ENCODE measurements around the gene GSTO1. TPM values are rescaled to one million over a fixed set of nuclear protein-coding genes. Genes with fewer than 3 reads are reported as not detected.

The GSTO1 gene
- total and polyA plus RNA-seq, 3 donors from 2014 or later = 10.0 to 35.2 (median 16.4) TPM

DNA sequence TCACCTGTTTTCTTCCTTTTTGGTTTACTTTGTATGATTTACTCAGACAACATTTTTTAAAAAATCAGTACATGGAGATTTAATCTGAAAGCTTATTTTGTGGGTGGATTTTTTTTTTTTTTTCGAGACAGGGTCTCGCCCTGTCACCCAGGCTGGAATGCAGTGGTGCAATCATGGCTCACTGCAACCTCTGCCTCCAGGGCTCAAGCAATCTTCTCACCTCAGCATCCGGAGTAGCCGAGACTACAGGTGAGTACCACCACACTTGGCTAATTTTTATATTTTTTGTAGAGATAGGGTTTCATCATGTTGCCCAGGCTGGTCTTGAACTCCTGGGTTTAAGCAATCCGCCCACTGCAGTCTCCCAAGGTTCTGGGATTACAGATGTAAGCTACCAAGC is 2.5 kb downstream of the GSTO1 start:
- no peaks in the 10 kb centered on the region for H3K9me3 ChIP-seq
- H3K36me3 ChIP-seq (ENCODE audit: low read depth, missing control alignments) = no peaks in the 10 kb centered on the region
- TF ChIP-seq, protein P1, sequence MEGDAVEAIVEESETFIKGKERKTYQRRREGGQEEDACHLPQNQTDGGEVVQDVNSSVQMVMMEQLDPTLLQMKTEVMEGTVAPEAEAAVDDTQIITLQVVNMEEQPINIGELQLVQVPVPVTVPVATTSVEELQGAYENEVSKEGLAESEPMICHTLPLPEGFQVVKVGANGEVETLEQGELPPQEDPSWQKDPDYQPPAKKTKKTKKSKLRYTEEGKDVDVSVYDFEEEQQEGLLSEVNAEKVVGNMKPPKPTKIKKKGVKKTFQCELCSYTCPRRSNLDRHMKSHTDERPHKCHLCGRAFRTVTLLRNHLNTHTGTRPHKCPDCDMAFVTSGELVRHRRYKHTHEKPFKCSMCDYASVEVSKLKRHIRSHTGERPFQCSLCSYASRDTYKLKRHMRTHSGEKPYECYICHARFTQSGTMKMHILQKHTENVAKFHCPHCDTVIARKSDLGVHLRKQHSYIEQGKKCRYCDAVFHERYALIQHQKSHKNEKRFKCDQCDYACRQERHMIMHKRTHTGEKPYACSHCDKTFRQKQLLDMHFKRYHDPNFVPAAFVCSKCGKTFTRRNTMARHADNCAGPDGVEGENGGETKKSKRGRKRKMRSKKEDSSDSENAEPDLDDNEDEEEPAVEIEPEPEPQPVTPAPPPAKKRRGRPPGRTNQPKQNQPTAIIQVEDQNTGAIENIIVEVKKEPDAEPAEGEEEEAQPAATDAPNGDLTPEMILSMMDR (IDR thresholded peaks at IDR 0.05) = no peak
- no peak for TF ChIP-seq POLR2A (IDR thresholded peaks at IDR 0.05)
- H3K4me1 ChIP-seq = peaks cover 10% of the 10 kb centered on the region
- no peak for DNase-seq
- H3K4me3 ChIP-seq = no peak overlapping the region
- H3K27me3 ChIP-seq = no peaks in the 10 kb centered on the region
- H3K27ac ChIP-seq = no peak overlapping the region
- intact Hi-C loops (cut with DNase I; ENCODE audit: low total_unique reads) = no loop called here
- WGBS, 2 donors = 93 to 100% methylated on average over 5 of the region's 5 CpGs

DNA sequence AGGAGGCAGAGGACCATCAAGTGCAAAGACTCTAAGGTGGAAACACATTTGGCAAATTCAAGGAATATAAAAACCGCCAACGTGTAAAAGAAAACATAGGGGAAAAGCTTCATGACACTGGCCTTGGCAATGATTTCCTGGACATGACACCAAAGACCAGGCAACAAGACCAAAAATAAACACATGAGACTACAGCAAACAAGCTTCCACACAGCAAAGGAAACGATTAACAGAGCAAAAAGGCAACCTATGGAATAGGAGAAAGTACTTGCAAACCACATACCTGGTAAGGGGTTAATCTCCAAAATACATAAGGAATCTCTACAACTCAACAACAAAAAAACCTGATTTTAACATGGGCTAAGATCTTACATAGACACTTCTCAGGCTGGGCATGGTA is 3.5 kb downstream of the GSTO1 start:
- Histone ChIP-seq H3K4me1 (peaks cover 10% of the 10 kb centered on the region), H3K27ac (no peak overlapping the region)
- intact Hi-C loops (cut with DNase I; ENCODE audit: low total_unique reads) = no loop called here

DNA sequence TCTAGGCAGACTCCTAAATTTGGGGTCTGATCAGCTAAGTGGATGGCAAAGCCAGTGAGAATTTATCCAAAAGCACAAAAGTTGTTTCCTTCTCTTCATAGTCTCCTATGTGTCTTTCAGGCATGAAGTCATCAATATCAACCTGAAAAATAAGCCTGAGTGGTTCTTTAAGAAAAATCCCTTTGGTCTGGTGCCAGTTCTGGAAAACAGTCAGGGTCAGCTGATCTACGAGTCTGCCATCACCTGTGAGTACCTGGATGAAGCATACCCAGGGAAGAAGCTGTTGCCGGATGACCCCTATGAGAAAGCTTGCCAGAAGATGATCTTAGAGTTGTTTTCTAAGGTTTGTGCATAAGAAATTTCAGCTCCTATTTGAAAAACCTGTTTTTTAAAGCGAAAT is 4.8 kb downstream of the GSTO1 start:
- Histone ChIP-seq H3K27ac (no peak overlapping the region), H3K27me3 (no peaks in the 10 kb centered on the region), H3K36me3 (ENCODE audit: low read depth, missing control alignments) (no peaks in the 10 kb centered on the region), H3K4me1 (peaks cover 10% of the 10 kb centered on the region), H3K4me3 (no peak overlapping the region), H3K9me3 (no peaks in the 10 kb centered on the region)
- TF ChIP-seq, protein P1 (IDR thresholded peaks at IDR 0.05) = no peak
- TF ChIP-seq POLR2A (IDR thresholded peaks at IDR 0.05) = no peak
- intact Hi-C loops (cut with DNase I; ENCODE audit: low total_unique reads) = no loop called here
- 92 to 96% methylated on average over 3 of the region's 3 CpGs for WGBS, 2 donors
- no peak for DNase-seq

More for the DNA sequence above, 3.5 kb downstream of the GSTO1 start:
- Histone ChIP-seq H3K4me3 (no peak overlapping the region), H3K36me3 (ENCODE audit: low read depth, missing control alignments) (no peaks in the 10 kb centered on the region), H3K27me3 (no peaks in the 10 kb centered on the region), H3K9me3 (no peaks in the 10 kb centered on the region)
- 76 to 82% methylated on average over 3 of the region's 3 CpGs for WGBS, 2 donors
- DNase-seq = no peak
- TF ChIP-seq, protein P1 (IDR thresholded peaks at IDR 0.05) = no peak
- TF ChIP-seq POLR2A (IDR thresholded peaks at IDR 0.05) = no peak

DNA sequence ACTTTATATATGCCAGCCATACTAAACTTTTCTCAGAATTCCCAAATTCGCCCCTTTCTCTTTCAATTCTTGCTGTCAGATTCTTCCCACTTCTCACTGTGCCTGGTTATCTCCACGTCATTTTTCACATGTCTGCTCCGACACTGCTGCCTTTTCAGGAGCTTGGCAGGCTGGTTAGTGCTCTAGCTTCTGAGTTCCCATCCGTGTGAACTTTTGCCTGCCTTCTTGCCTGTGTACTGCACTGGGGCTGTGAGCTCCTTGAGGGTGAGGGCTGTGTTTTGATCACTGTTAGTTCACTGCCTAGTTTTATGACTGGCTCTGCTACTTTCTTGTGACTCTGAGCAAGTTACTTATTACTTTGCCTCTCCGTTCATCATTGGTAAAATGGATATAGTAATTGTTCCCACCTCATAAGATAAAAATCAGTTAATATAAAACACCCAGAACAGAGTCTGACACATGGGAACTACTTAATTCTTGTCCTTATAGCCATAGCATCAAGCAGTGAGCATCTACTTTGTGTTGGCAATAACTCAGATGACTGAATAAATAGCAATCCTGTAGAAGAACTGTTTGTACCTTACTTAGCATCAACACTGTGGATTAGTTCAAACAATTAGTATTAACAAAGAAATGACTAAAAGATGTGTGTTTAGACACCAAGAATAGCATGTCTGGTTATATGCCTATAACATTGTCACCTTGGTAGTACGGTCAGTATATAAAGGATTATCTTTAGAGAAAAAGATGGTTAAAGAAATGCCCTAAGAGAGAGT is 5.5 kb downstream of the GSTO1 start:
- TF ChIP-seq, protein P1 (IDR thresholded peaks at IDR 0.05) = no peak
- TF ChIP-seq POLR2A (IDR thresholded peaks at IDR 0.05) = no peak
- no peaks in the 10 kb centered on the region for H3K36me3 ChIP-seq (ENCODE audit: low read depth, missing control alignments)
- DNase-seq = no peak
- H3K27me3 ChIP-seq = no peaks in the 10 kb centered on the region
- no peak overlapping the region for H3K27ac ChIP-seq
- no peaks in the 10 kb centered on the region for H3K9me3 ChIP-seq
- 78 to 83% methylated on average over 6 of the region's 6 CpGs for WGBS, 2 donors
- no peak overlapping the region for H3K4me3 ChIP-seq
- intact Hi-C loops (cut with DNase I; ENCODE audit: low total_unique reads) = no loop called here
- peaks cover 10% of the 10 kb centered on the region for H3K4me1 ChIP-seq

DNA sequence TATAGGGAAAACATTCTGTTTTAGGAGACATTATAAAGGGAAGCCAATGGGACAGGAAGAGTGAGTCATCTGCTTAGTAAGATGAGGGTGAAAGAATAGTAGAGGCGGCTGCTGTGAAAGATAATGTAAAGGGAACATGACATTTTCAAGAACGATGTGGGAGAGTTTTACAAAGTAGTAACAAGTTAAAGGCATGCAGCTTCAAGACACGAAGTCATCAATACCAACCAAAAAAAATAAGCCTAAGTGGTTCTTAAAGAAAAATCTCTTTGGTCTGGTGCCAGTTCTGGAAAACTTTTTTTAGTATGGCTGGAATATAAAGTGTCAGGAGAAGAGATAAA is 6.1 kb downstream of the GSTO1 start:
- Histone ChIP-seq H3K27ac (no peak overlapping the region), H3K4me3 (no peak overlapping the region), H3K27me3 (no peaks in the 10 kb centered on the region), H3K4me1 (peaks cover 9% of the 10 kb centered on the region), H3K9me3 (no peaks in the 10 kb centered on the region), H3K36me3 (ENCODE audit: low read depth, missing control alignments) (no peaks in the 10 kb centered on the region)
- 24 to 35% methylated on average over 3 of the region's 3 CpGs for WGBS, 2 donors
- intact Hi-C loops (cut with DNase I; ENCODE audit: low total_unique reads) = no loop called here
- TF ChIP-seq, protein P1 (IDR thresholded peaks at IDR 0.05) = no peak
- TF ChIP-seq POLR2A (IDR thresholded peaks at IDR 0.05) = no peak
- no peak for DNase-seq

All from testis (tissue), 3 donors.